GM12872 (cell line): ENCODE measurements around the gene LSM8.

Experiments used
- CTCF ChIP-seq: IDR thresholded peaks from 3 replicates; pipeline ENCODE4 v1.5.1; 2011; ENCODE audit warnings: low read depth, mild to moderate bottlenecking, low read length, moderate library complexity; ENCODE audit not compliant: insufficient read depth

LSM8 gene

GRCh38 chr7:118224521-118224920 is 40.6 kb downstream of the LSM8 start, which contains the start of gene ANKRD7:
ANKRD7 (plus strand) TSS chr7:118224704; CDS start chr7:118224831, 127 bp downstream.
- TF ChIP-seq CTCF, result no peak

GRCh38 chr7:118232837-118233236 is 48.9 kb downstream of the LSM8 start:
- TF ChIP-seq CTCF, result no peak

GRCh38 chr7:118233799-118234198 is 49.8 kb downstream of the LSM8 start:
- TF ChIP-seq CTCF, result no peak

- no peak for TF ChIP-seq CTCF
These were observed 55.0 kb downstream of the LSM8 start for GRCh38 chr7:118239014-118239413.
